HG03558 (cell line): ENCODE data around the gene GTF2I.
A peak's percentile ranks its signal among the peaks of the same experiment; 100 is the strongest.
"Not testable (repeated sequence)": the region's sequence is repeated elsewhere in the genome, so short reads cannot be mapped to it uniquely, and the experiment has no call there.

Experiments
- ATAC-seq: cut with Tn5 transposase; IDR thresholded peaks from one replicate; pipeline ENCODE4 v1.9.1; 2021; ENCODE audit warnings: moderate number of reproducible peaks; ENCODE audit not compliant: unreplicated experiment; ENCODE audit errors: extremely low read depth

The GTF2I gene

DNA sequence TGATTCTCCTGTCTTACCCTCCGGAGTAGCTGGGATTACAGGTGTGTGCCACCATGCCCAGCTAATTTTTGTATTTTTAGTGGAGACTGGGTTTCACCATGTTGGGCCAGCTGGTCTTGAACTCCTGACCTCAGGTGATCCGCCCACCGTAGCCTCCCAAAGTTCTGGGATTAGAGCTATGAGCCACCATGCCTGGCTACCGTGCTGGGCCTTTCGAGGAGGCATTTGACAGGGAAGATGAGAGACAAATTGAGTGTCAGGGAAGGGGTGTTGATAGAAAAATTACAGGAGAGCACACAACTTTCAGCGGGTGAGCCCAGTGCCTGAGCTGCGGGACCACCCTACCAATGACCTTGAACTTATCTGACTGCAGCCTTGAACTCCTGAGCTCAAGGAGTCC, 112.5 kb downstream of the GTF2I start:
- ATAC-seq: not testable (repeated sequence)

DNA sequence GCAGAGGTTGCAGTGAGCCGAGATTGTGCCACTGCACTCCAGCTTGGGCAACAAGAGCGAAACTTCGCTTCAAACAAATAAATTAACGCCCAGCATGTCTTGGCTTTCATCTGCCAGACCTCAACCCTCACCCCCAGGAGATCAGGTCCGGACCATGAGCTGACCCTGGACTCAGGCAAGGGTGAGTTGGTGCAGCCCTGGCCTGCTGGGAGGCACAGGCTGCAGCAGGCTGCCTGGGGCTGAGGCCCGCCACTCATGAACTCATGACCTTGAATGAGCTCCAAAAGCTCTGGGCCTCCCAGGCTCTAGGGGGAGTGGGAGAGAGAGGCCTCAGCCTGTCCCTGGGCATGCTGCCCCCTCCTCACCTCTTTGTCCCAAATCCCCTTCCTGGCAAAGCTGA, 114.6 kb downstream of the GTF2I start:
- not testable (repeated sequence) for ATAC-seq

DNA sequence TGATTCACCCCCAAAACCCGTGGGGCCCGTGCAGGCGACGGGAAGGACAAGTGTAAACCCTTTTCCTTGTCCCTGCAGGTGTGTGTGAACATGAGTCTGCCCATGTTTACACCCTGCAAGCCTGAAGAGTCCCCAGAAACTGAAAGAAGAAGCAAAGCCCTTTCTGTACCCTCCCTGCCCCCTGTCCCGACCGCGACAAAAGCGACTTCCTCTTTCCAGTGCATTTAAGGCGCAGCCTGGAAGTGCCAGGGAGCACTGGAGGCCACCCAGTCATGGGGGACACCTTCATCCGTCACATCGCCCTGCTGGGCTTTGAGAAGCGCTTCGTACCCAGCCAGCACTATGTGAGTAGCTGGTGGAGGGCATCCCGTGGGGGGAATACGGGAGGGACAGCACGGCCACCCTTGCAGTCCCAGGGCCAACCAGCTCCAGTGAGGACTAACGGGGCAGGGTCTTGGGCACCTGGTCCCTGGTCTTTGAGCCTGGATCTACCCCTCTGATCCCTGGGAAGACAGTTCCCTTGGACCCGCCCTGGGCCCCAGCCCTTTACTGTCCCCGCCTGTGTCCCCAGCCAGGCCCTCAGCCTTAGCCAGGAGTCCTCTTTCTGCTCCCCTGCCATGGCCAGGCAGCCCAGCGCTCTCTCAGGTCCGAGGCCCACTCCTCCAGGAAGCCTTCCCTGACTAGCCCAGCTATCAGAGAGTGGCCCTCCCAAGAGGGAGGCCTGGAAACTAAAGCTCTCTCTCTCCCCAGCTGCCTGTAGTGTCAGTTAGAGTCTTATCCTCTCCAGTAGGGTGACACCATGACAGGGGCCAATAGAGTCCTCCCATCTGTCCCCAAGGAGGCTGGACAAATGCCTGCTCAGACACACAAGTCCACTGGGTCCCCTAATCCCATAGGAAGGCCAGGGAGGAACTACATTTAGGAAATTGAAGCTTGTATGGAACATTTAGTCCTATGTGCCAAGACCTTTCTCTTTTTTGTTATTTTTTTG, 116.5 kb downstream of the GTF2I start, which contains the start of gene NCF1:
Gene NCF1 (plus strand): TSS at position 252 of the 991 bp plus-strand sequence. CDS start 21 bp downstream, at position 273.
- peak; percentile 67 for ATAC-seq

DNA sequence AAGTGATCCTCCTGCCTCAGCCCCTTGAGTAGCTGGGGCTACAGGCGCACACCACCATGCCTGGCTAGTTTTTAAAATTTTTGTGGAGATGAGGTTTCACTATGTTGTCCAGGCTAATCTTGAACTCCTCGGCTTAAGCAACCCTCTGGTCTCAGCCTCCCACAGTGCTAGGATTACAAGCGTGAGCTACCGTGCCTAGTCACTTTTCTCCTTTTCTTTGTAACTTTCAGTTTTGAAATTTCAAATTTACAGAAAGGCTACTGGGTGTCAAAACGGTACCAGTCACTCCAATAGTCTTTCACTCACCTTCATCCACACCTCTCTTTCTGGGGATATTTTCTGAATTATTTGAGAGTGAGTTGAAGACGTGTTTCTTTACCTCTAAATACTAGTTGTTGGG, 117.6 kb downstream of the GTF2I start:
- not testable (repeated sequence) for ATAC-seq

DNA sequence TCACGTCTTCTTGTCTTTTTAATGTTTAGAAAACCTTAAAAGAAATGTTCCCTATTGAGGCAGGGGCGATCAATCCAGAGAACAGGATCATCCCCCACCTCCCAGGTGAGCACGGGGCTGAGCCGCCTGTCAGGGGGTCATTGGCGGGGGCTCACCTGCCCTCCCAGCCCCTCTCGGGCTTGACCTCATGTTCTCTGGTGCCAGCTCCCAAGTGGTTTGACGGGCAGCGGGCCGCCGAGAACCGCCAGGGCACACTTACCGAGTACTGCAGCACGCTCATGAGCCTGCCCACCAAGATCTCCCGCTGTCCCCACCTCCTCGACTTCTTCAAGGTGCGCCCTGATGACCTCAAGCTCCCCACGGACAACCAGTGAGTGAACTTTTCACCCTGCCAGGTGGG, 121.5 kb downstream of the GTF2I start:
- ATAC-seq: not testable (repeated sequence)

DNA sequence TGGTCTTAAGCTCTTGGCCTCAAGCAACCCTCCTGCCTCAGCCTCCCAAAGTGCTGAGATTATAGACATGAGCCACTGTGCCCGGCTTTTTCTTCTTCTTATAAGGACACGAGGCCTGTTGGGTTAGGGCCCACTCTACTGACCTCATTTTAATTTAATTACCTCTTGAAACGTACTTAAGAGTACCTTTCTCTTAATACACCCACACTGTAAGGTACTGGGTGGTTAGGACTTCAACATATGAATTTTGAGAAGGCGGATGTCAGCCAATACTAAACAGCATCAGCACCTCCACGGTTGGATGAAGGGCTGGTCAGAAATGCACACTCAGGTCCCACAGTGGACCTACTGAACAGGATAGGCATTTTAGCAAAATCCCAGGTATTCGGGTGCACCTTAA, 124.2 kb downstream of the GTF2I start:
- ATAC-seq: not testable (repeated sequence)

DNA sequence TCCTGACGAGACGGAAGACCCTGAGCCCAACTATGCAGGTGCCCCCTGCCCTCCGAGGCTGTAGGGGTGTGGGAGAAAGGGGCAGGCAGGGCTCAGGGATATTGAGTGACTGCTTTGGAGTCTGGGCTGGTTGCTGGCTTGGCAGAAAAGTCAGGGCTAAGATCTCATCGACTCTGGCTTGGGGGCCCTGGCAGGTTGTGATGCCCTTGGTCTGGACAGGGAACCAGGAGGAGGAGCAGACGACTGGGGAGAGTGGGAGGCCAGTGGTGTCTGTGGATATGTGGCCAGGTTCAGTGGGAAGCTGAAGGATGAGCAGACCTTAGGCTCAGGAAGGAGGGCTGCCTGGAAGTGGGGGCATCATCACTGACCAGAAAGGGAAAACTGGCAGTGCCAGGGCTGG, 126.1 kb downstream of the GTF2I start:
- ATAC-seq: not testable (repeated sequence)

DNA sequence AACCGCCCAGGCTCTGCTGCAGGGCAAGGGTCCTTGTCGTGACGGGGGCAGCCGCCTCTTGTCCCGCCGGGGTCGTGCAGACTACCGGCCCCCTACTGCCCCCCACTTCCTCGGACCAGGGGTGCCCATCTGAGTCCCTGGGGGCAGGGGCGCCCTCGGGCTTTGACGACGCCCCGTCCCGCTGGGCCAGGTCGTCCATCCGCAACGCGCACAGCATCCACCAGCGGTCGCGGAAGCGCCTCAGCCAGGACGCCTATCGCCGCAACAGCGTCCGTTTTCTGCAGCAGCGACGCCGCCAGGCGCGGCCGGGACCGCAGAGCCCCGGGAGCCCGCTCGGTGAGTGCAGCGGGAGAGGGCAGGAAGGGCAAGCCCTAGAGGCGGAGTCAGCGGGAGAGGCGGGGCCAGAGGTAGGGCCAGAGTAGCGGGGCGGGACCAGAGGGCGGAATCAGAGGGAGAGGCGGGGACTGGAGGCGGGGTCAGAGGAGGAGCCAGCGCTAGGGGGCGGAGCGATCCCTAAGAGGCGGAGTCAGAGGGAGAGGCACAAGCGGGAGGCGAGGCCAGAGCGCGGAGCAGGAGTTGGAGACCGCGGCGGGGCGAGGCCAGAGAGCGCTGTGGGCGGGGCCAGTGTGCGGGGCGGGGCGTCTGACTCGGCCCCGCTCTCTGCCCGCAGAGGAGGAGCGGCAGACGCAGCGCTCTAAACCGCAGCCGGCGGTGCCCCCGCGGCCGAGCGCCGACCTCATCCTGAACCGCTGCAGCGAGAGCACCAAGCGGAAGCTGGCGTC, 131.0 kb downstream of the GTF2I start:
- peak; percentile 79 for ATAC-seq

DNA sequence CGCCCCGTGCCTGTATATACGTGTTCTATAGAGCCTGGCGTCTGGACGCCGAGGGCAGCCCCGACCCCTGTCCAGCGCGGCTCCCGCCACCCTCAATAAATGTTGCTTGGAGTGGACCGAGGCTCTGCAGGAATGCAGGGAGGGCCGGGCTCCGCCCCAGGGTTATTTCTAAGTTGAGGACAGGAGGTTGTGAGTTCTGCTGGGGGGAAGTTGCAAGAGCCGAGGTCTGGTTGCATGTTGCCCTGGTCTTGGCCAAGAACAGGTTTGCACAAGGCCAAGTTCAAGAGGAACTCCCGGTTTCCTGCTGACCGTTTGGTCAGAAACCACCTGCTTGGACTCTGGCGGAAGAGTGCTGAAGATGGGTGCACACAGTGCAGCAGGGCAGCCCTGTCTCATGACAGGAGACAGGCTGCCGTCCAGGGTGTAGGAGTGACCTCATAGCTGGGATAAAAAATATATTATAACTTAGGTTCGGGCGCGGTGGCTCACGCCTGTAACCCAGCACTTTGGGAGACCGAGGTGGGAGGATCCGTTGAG, 131.8 kb downstream of the GTF2I start:
- not testable (repeated sequence) for ATAC-seq

DNA sequence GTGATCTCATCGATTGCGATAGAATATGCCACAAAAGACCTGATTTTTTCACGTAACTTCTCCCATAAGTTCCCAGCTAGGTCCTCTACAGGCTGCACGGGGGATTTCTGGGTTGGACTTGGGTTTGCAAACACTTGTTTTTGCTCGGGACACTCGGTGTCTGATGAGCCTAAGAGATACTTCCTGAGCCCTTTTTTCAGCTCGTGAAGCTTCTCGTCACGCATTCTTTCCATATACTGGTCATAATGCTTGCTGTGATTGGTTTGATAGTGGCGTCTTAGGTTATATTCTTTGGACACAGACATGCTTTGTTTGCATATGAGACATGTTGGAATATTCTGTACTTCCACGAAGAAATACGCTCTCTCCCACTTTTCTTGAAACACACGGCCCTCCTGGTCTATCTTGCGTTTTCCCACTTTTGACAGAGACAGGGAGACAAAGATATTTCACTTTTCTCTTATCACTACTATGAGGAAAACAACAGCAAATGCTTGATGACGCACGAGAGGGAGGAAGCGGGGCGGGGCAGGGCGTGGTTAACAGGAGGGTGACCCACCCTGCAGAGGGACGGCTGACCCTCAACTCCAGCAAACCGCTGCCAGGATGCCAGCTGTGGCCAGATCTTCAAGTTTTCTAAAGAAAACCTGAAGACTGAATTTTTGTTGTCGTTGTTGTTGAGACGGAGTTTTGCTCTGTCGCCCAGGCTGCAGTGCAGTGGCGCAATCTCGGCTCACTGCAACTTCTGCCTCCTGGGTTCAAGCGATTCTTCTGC, 140.5 kb downstream of the GTF2I start:
- not testable (repeated sequence) for ATAC-seq

DNA sequence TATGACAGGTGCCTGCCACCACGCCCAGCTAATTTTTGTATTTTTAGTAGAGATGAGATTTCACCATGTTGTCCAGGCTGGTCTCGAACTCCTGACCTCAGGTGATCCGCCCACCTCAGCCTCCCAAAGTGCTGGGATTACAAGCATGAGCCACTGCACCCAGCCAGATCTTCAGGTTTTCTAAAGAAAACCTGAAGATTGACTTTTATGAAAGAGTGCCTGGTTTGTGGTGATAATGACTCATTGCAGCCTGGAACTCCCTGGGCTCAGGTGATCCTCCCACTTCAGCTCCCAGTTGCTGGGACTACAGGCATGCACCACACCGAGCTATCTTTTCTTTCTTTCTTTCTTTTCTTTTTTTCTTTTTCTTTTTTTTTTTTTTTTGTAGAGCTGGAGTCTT, 141.1 kb downstream of the GTF2I start:
- ATAC-seq: not testable (repeated sequence)
